B cell (primary cell): ENCODE results near the gene SLC13A4.

Experiments used
- CTCF ChIP-seq: fragments of 200-600 bp; IDR thresholded peaks from one replicate; pipeline ENCODE4 v1.8.0; 2022; ENCODE audit warnings: antibody characterized with exemption, mild to moderate bottlenecking
- EZH2 ChIP-seq: IDR thresholded peaks from 2 replicates; pipeline ENCODE4 v1.6.1; 2012; ENCODE audit warnings: borderline replicate concordance, low read depth, mild to moderate bottlenecking, moderate library complexity, low read length; ENCODE audit not compliant: insufficient read depth, poor library complexity, severe bottlenecking

DNA sequence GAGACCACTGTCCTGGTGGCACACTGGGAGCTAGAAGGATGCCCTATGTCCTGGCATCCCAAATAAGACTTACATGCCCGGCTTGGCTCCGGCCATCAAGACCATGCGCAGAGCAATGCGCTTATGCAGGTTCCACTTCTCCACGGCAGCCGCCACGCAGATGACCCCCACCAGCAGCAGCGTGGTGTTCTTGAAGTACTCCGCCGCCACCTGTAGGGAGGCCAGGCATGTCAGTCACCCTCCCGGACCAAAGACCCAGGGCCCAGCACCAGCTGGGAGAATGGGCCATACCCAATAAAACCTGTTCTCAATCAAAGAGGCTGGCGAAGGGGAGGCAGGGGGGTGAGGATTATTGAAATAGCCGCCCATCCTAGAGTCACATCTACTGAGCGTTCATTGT lies 19.9 kb downstream of the SLC13A4 start:
- TF ChIP-seq EZH2 (no peak), CTCF (no peak)
